HepG2 (cell line): ENCODE data around the gene RFTN1. TPM values are rescaled to one million over a fixed set of nuclear protein-coding genes. Genes with fewer than 3 reads are reported as not detected.

ENCODE experiments used
- ATAC-seq: fragments of 200-7000 bp; cut with Tn5 transposase; 3 replicates; pipeline ENCODE4 v1.9.1; 2020; ENCODE audit warnings: mild to moderate bottlenecking, moderate library complexity
- BruUV-seq: library from RNA; stranded (reverse); fragments of 400-500 nt; replicated peaks from 2 replicates; lab custom pipeline; 2021; lab: Mats Ljungman, UMichigan
- CTCF ChIA-PET: fragments of 300-600 bp; formaldehyde crosslinking; extraction: SDS; loops from one replicate; lab custom pipeline; 2021; ENCODE audit warnings: low total read pairs, inconsistent platforms, low intra/inter-chr PET ratio; lab: Yijun Ruan, JAX
- POLR2A ChIA-PET: fragments of 350-600 bp; sonication (Branson Sonifier 250); formaldehyde crosslinking; loops from one replicate; lab custom pipeline; 2020; ENCODE audit warnings: antibody characterized with exemption, inconsistent platforms; lab: Yijun Ruan, JAX
- DNase-seq: peaks from one replicate; pipeline ENCODE4 v3.0.0-alpha.2; 2015; ENCODE audit warnings: low spot score
- FAIRE-seq: peaks from 3 replicates; lab custom pipeline; 2011; peaks lifted over from hg19 to GRCh38; lab: Jason Lieb, UNC
- H2AFZ ChIP-seq: one replicate; pipeline ENCODE4 v1.6.1; 2011; ENCODE audit warnings: low read length, inconsistent platforms
- H3K27ac ChIP-seq: fragments of 300-600 bp; 3 replicates; pipeline ENCODE4 v1.8.0; 2011; ENCODE audit warnings: mixed run types, mild to moderate bottlenecking, mixed read lengths, low read length, inconsistent platforms; ENCODE audit not compliant: insufficient read depth; ENCODE audit errors: extremely low read length
- H3K27me3 ChIP-seq, 2 experiments: fragments of 200-600 bp in 1 of 2; 2 replicates in 1 of 2; 3 replicates in 1 of 2; pipeline versions ENCODE4 v1.6.0 to v1.8.0; 2011; ENCODE audit warnings: low read length in 2 of 2, mild to moderate bottlenecking in 2 of 2, moderate library complexity in 2 of 2, inconsistent platforms in 1 of 2; ENCODE audit not compliant: insufficient read depth in 2 of 2, control insufficient read depth in 1 of 2
- H3K36me3 ChIP-seq, 2 experiments: fragments of 200-600 bp in 1 of 2; replicated peaks in 1 of 2; 2 replicates in 1 of 2; 3 replicates in 1 of 2; pipeline versions ENCODE4 v1.5.1 to v1.8.0; 2011; ENCODE audit warnings: low read length in 2 of 2, inconsistent platforms in 1 of 2; ENCODE audit not compliant: insufficient read depth in 2 of 2, control insufficient read depth in 1 of 2
- H3K4me1 ChIP-seq: 2 replicates; pipeline ENCODE4 v1.5.1; 2012; ENCODE audit warnings: low read length, inconsistent platforms; ENCODE audit not compliant: insufficient read depth
- H3K4me2 ChIP-seq: 2 replicates; pipeline ENCODE4 v1.6.0; 2011; ENCODE audit warnings: low read depth, low read length, inconsistent platforms
- H3K4me3 ChIP-seq, 3 experiments: fragments of 200-600 bp in 1 of 3; sonication (generic), shearing (Covaris generic) in 1 of 3; replicated peaks in 1 of 3; 2 replicates each; pipeline ENCODE4 v1.5.1; 2011 to 2016; ENCODE audit warnings: low read length in 3 of 3, inconsistent platforms in 2 of 3, low read depth in 2 of 3, mild to moderate bottlenecking in 2 of 3, control low read depth in 1 of 3, mixed read lengths in 1 of 3; ENCODE audit not compliant: insufficient read depth in 1 of 3
- H3K79me2 ChIP-seq: one replicate; pipeline ENCODE4 v1.6.1; 2011; ENCODE audit warnings: low read length, inconsistent platforms; ENCODE audit not compliant: insufficient read depth
- H3K9ac ChIP-seq: 2 replicates; pipeline ENCODE4 v1.6.0; 2011; ENCODE audit warnings: mild to moderate bottlenecking, low read depth, low read length, inconsistent platforms; ENCODE audit not compliant: insufficient read depth
- H3K9me3 ChIP-seq: 2 replicates; pipeline ENCODE4 v1.5.1; 2012; ENCODE audit warnings: mild to moderate bottlenecking, low read length
- H4K20me1 ChIP-seq: 2 replicates; pipeline ENCODE4 v1.6.0; 2011; ENCODE audit warnings: inconsistent platforms, mild to moderate bottlenecking, low read length, moderate library complexity; ENCODE audit not compliant: insufficient read depth
- HMG20A ChIP-seq: IDR thresholded peaks from 2 replicates; pipeline ENCODE4 v1.6.1; 2016; ENCODE audit warnings: borderline replicate concordance
- MZF1 ChIP-seq: sonication (generic); formaldehyde crosslinking; IDR thresholded peaks from 2 replicates; pipeline ENCODE4 v1.8.1; 2023; ENCODE audit warnings: mild to moderate bottlenecking, missing genetic modification reagents, borderline replicate concordance
- SETDB1 ChIP-seq: sonication (generic); formaldehyde crosslinking; IDR thresholded peaks from 2 replicates; pipeline ENCODE4 v1.5.1; 2020; ENCODE audit warnings: missing genetic modification reagents, mild to moderate bottlenecking, borderline replicate concordance
- SP2 ChIP-seq: sonication (generic); formaldehyde crosslinking; IDR thresholded peaks from 2 replicates; pipeline ENCODE4 v1.5.1; 2020; ENCODE audit warnings: mild to moderate bottlenecking, missing genetic modification reagents
- TCF12 ChIP-seq, 2 experiments: fragments of 450-650 bp in 1 of 2; sonication (generic) in 1 of 2; formaldehyde crosslinking in 1 of 2; IDR thresholded peaks; 2 replicates each; pipeline versions ENCODE4 v1.6.1 to v1.8.0; 2017 to 2022; ENCODE audit warnings: antibody characterized with exemption in 1 of 2, mild to moderate bottlenecking in 1 of 2, missing genetic modification reagents in 1 of 2, moderate library complexity in 1 of 2
- ZNF329 ChIP-seq: sonication (generic); formaldehyde crosslinking; IDR thresholded peaks from 2 replicates; pipeline ENCODE4 v1.9.0; 2021; ENCODE audit warnings: low read depth, mild to moderate bottlenecking, missing genetic modification reagents
- ZNF335 ChIP-seq: sonication (generic); formaldehyde crosslinking; IDR thresholded peaks from 2 replicates; pipeline ENCODE4 v1.4.0; 2020; ENCODE audit warnings: missing genetic modification reagents
- ZNF766 ChIP-seq: sonication (generic); formaldehyde crosslinking; IDR thresholded peaks from 2 replicates; pipeline ENCODE4 v1.5.0; 2020; ENCODE audit warnings: missing genetic modification reagents, borderline replicate concordance
- ZNF790 ChIP-seq: sonication (generic); formaldehyde crosslinking; IDR thresholded peaks from 2 replicates; pipeline ENCODE4 v1.8.0; 2022; ENCODE audit warnings: missing genetic modification reagents, mild to moderate bottlenecking, borderline replicate concordance
- ZNF883 ChIP-seq: sonication (generic); formaldehyde crosslinking; IDR thresholded peaks from 2 replicates; pipeline ENCODE4 v1.5.1; 2020; ENCODE audit warnings: mild to moderate bottlenecking, missing genetic modification reagents; ENCODE audit errors: not compliant biosample characterization
- ZZZ3 ChIP-seq: sonication (generic); formaldehyde crosslinking; IDR thresholded peaks from 2 replicates; pipeline ENCODE4 v1.4.0; 2020; ENCODE audit warnings: missing genetic modification reagents, mild to moderate bottlenecking, borderline replicate concordance
- WGBS: methylation state at CpG from one replicate; pipeline ENCODE4 v1.1.6; 2017; ENCODE audit warnings: low lambda C conversion rate; 5-methylcytosine and 5-hydroxymethylcytosine counted together
- in situ Hi-C: cut with HindIII; loops from 2 replicates; pipeline ENCODE4 v1.10.0; 2017; ENCODE audit warnings: low pct_unique_long_range_greater_than_20kb; ENCODE audit not compliant: extremely low pct_ligation_motif_present
- intact Hi-C: fragments of 100-400 bp; cut with micrococcal nuclease; formaldehyde crosslinking; loops from one replicate; pipeline ENCODE4 v1.10.0; 2022; ENCODE audit not compliant: unreplicated experiment
- polyA plus RNA-seq, 8 experiments: library from polyadenylated mRNA; depleted of rRNA in 3 of 8; stranded (reverse) in 7 of 8; unstranded in 1 of 8; fragments of >200 nt; fragmentation: Illumina TruSeq in 4 of 8; extraction: Trizol in 4 of 8; gene quantifications; 2 replicates each; pipeline versions ENCODE4 v1.2.1 to v1.2.3, GENCODE V29; 2011 to 2016; ENCODE audit warnings: low read depth in 4 of 8, missing spikeins in 1 of 8, mixed read lengths in 1 of 8; ENCODE audit not compliant: insufficient read depth in 1 of 8
- total RNA-seq, 5 experiments: library from RNA; depleted of rRNA; stranded (reverse); fragments of >200 nt; fragmentation: Illumina TruSeq; extraction: Trizol; gene quantifications; 2 replicates each; pipeline ENCODE4 v1.2.3, GENCODE V29; 2016; ENCODE audit warnings: low read depth in 1 of 5
- TF ChIP-seq, protein P1 (sequence below): sonication (generic); formaldehyde crosslinking; IDR thresholded peaks from 2 replicates; pipeline ENCODE4 v1.4.0; 2020; ENCODE audit warnings: missing genetic modification reagents; ENCODE audit errors: not compliant biosample characterization
- TF ChIP-seq, protein P2 (sequence below): sonication (generic); formaldehyde crosslinking; conservative IDR thresholded peaks from 2 replicates; pipeline ENCODE4 v1.4.0; 2020; ENCODE audit warnings: missing genetic modification reagents
- TF ChIP-seq, protein P3 (sequence below): fragments of 450-650 bp; IDR thresholded peaks from 2 replicates; pipeline ENCODE4 v1.6.1; 2017; ENCODE audit warnings: mild to moderate bottlenecking

RFTN1 gene
- total and polyA plus RNA-seq, 2 of the 13 experiments (the other 11 are each of a cell fraction or from before 2014, with no cell fraction given) = not detected

DNA sequence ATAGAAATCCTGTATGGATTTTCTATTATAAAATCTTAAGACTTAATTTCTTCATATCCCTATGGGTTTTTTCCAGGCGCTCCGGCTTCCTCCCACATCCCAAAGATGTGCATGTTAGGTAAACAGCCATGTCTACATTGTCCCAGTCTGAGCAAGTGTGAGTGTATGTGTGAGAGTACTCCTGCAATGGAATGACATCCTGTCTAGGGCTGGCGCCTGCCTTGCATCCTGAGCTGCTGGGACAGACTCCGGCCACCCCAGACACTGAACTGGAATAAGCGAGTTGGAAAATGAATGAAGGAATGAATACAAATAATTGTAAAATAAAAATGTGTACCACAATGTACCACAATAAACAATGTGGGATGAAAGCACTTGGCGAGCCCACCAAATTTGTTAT, 69.2 kb downstream of the RFTN1 start:
- Histone ChIP-seq H3K4me2 (no peak overlapping the region), H3K9me3 (no peaks in the 10 kb centered on the region), H3K27ac (no peak overlapping the region), H3K4me1 (no peaks in the 10 kb centered on the region), H3K4me3 (no peak overlapping the region), H3K36me3 (no peaks in the 10 kb centered on the region), H2AFZ (no peak overlapping the region), H3K79me2 (no peaks in the 10 kb centered on the region), H3K9ac (no peak overlapping the region), H3K27me3 (peaks cover 0 to 10% of the 10 kb centered on the region in 2 experiments; a peak in 2 of 5 replicates)
- no peak for FAIRE-seq
- WGBS = 12% methylated on average over 6 of the region's 6 CpGs
- no peak for ATAC-seq
- intact Hi-C loops = no loop called here
- CTCF ChIA-PET = no interaction called here
- TF ChIP-seq, protein P1, sequence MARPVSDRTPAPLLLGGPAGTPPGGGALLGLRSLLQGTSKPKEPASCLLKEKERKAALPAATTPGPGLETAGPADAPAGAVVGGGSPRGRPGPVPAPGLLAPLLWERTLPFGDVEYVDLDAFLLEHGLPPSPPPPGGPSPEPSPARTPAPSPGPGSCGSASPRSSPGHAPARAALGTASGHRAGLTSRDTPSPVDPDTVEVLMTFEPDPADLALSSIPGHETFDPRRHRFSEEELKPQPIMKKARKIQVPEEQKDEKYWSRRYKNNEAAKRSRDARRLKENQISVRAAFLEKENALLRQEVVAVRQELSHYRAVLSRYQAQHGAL (CRISPR knock-in tag) = no peak
- TF ChIP-seq, protein P2, sequence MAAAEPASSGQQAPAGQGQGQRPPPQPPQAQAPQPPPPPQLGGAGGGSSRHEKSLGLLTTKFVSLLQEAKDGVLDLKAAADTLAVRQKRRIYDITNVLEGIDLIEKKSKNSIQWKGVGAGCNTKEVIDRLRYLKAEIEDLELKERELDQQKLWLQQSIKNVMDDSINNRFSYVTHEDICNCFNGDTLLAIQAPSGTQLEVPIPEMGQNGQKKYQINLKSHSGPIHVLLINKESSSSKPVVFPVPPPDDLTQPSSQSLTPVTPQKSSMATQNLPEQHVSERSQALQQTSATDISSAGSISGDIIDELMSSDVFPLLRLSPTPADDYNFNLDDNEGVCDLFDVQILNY = no peak
- no peak for TF ChIP-seq HMG20A (CRISPR knock-in tag)
- no peak for TF ChIP-seq ZNF766 (CRISPR knock-in tag)
- TF ChIP-seq ZNF790 (CRISPR knock-in tag) = no peak
- TF ChIP-seq SP2 = no peak
- no peak for TF ChIP-seq ZNF335 (CRISPR knock-in tag)
- no peak for TF ChIP-seq SETDB1 (CRISPR knock-in tag)
- no peak for TF ChIP-seq MZF1 (CRISPR knock-in tag)
- no peak for TF ChIP-seq ZZZ3
- no peak for TF ChIP-seq ZNF883 (CRISPR knock-in tag)
- no peak for TF ChIP-seq ZNF329 (CRISPR knock-in tag)
- no peak for TF ChIP-seq TCF12 (IDR thresholded peaks at IDR 0.05)
- no peak for TF ChIP-seq TCF12 (CRISPR knock-in tag; IDR thresholded peaks at IDR 0.05)
- TF ChIP-seq, protein P3, sequence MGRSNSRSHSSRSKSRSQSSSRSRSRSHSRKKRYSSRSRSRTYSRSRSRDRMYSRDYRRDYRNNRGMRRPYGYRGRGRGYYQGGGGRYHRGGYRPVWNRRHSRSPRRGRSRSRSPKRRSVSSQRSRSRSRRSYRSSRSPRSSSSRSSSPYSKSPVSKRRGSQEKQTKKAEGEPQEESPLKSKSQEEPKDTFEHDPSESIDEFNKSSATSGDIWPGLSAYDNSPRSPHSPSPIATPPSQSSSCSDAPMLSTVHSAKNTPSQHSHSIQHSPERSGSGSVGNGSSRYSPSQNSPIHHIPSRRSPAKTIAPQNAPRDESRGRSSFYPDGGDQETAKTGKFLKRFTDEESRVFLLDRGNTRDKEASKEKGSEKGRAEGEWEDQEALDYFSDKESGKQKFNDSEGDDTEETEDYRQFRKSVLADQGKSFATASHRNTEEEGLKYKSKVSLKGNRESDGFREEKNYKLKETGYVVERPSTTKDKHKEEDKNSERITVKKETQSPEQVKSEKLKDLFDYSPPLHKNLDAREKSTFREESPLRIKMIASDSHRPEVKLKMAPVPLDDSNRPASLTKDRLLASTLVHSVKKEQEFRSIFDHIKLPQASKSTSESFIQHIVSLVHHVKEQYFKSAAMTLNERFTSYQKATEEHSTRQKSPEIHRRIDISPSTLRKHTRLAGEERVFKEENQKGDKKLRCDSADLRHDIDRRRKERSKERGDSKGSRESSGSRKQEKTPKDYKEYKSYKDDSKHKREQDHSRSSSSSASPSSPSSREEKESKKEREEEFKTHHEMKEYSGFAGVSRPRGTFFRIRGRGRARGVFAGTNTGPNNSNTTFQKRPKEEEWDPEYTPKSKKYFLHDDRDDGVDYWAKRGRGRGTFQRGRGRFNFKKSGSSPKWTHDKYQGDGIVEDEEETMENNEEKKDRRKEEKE = no peak
- TF ChIP-seq, all 625 proteins: peak for 0
- no TSS peak for BruUV-seq
- H4K20me1 ChIP-seq = no peaks in the 10 kb centered on the region
- in situ Hi-C loops = no loop called here
- POLR2A ChIA-PET = no interaction called here
- DNase-seq = no peak
